Activated CD4-positive, alpha-beta T cell treated with anti-CD3 and anti-CD28 coated beads for 48 hours (primary cell): ENCODE measurements around the gene FNBP1L.
A peak's percentile ranks its signal among the peaks of the same experiment; 100 is the strongest.

ENCODE experiments used
- DNase-seq: peaks from one replicate; pipeline ENCODE4 v3.0.0-alpha.2; 2020

FNBP1L gene

GRCh38 chr1:93495911-93496310 lies 48.0 kb downstream of the FNBP1L start:
- no peak for DNase-seq

- no peak for DNase-seq
These were observed 48.6 kb downstream of the FNBP1L start for GRCh38 chr1:93496520-93496919.

- DNase-seq, result no peak
These were observed 51.2 kb downstream of the FNBP1L start for GRCh38 chr1:93499075-93499474.

- DNase-seq, result no peak
These were observed 51.6 kb downstream of the FNBP1L start for GRCh38 chr1:93499533-93499932.

GRCh38 chr1:93500275-93500674 lies 52.4 kb downstream of the FNBP1L start:
- DNase-seq, result no peak

GRCh38 chr1:93501399-93501798 lies 53.5 kb downstream of the FNBP1L start:
- no peak for DNase-seq

GRCh38 chr1:93501829-93502369 lies 54.0 kb downstream of the FNBP1L start:
- DNase-seq, result no peak

GRCh38 chr1:93502571-93502970 lies 54.7 kb downstream of the FNBP1L start:
- DNase-seq, result no peak

GRCh38 chr1:93503163-93503562 lies 55.2 kb downstream of the FNBP1L start:
- DNase-seq, result no peak

- DNase-seq, result no peak
These were observed 55.9 kb downstream of the FNBP1L start for GRCh38 chr1:93503816-93504215.

- DNase-seq, result no peak
These were observed 56.5 kb downstream of the FNBP1L start for GRCh38 chr1:93504247-93505033.

GRCh38 chr1:93506126-93506525 lies 58.2 kb downstream of the FNBP1L start:
- DNase-seq, result no peak

GRCh38 chr1:93516164-93516563 lies 68.2 kb downstream of the FNBP1L start:
- peak; percentile 13 for DNase-seq

GRCh38 chr1:93518516-93518915 lies 70.6 kb downstream of the FNBP1L start:
- no peak for DNase-seq

- no peak for DNase-seq
These were observed 71.4 kb downstream of the FNBP1L start for GRCh38 chr1:93519199-93519829.

- no peak for DNase-seq
These were observed 73.7 kb downstream of the FNBP1L start for GRCh38 chr1:93521618-93522017.

GRCh38 chr1:93522721-93523120 lies 74.8 kb downstream of the FNBP1L start:
- DNase-seq, result no peak

GRCh38 chr1:93525431-93525830 lies 77.5 kb downstream of the FNBP1L start:
- no peak for DNase-seq

- DNase-seq, result no peak
These were observed 78.5 kb downstream of the FNBP1L start for GRCh38 chr1:93526431-93526830.

GRCh38 chr1:93528412-93528811 lies 80.5 kb downstream of the FNBP1L start:
- DNase-seq, result no peak

GRCh38 chr1:93531193-93531592 lies 83.3 kb downstream of the FNBP1L start:
- no peak for DNase-seq

GRCh38 chr1:93532780-93533378 lies 85.0 kb downstream of the FNBP1L start:
- no peak for DNase-seq

- no peak for DNase-seq
These were observed 85.8 kb downstream of the FNBP1L start for GRCh38 chr1:93533677-93534076.

- DNase-seq, result no peak
These were observed 89.5 kb downstream of the FNBP1L start for GRCh38 chr1:93537396-93537795.
